ENCODE data around the gene SIRT1. TPM values are rescaled to one million over a fixed set of nuclear protein-coding genes. Genes with fewer than 3 reads are reported as not detected.

Gene SIRT1
- total RNA-seq, 1 experiment from 2014 or later = 83.8 TPM

DNA sequence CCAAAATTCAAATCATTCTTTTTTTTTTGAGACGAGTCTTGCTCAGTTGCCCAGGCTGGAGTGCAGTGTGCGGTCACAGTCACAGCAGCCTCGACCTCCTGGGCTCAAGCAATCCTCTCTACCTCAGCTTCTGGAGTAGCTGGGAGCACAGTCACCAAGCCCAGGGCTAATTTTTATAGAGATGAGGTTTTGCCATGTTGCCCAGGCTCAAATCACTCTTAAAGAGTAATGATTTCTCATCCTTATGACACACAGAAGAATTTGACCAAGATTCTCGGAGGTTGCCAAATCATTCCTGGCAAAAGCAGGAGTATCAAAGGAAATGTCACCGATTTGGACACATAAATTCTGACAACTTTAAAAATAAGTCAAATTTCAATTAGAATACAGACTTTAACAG lies 39.1 kb downstream of the SIRT1 start:
- Histone ChIP-seq H2BK20ac (ENCODE audit: low read depth, low read length, poor library complexity, severe bottlenecking) (no peak overlapping the region), H3T11ph (ENCODE audit: low read length) (no peak overlapping the region), H3K27ac (ENCODE audit: insufficient read length, low read depth, low read length) (no peak overlapping the region), H4K20me1 (ENCODE audit: control insufficient read depth, insufficient read depth, insufficient read length) (no peaks in the 10 kb centered on the region), H2BK5ac (ENCODE audit: insufficient read length, low read length) (no peak overlapping the region), H3K9ac (ENCODE audit: extremely low read depth, insufficient read length, low read length) (no peak overlapping the region), H3K9me3 (ENCODE audit: control insufficient read depth, low read depth, low read length) (no peaks in the 10 kb centered on the region), H2AK5ac (ENCODE audit: insufficient read length, low read length) (no peak overlapping the region), H2BK15ac (ENCODE audit: low read depth, low read length) (no peak overlapping the region), H3K23ac (ENCODE audit: insufficient read length, low read depth, low read length) (no peak overlapping the region), H3K18ac (ENCODE audit: insufficient read length, low read depth, low read length) (no peak overlapping the region), H3K27me3 (ENCODE audit: insufficient read depth, low read length) (no peaks in the 10 kb centered on the region), H3K79me2 (ENCODE audit: insufficient read depth, low read length) (no peaks in the 10 kb centered on the region), H3K23me2 (ENCODE audit: insufficient read length, low read depth, low read length, poor library complexity, severe bottlenecking) (no peaks in the 10 kb centered on the region), H3K56ac (ENCODE audit: insufficient read length, low read depth, low read length) (no peak overlapping the region), H4K91ac (ENCODE audit: insufficient read length, low read depth, low read length) (no peak overlapping the region), H3K4me2 (ENCODE audit: insufficient read depth, insufficient read length, low read length) (no peak overlapping the region), H4K8ac (replicated peaks; ENCODE audit: insufficient read length, low read depth, low read length) (no peak overlapping the region), H2BK12ac (ENCODE audit: insufficient read length, low read depth, low read length) (no peak overlapping the region), H2AFZ (ENCODE audit: low read length) (no peak overlapping the region), H3K14ac (ENCODE audit: insufficient read depth, low read length) (no peak overlapping the region), H3K4me1 (ENCODE audit: insufficient read depth, low read length) (no peaks in the 10 kb centered on the region), H2BK120ac (ENCODE audit: low read depth, low read length, poor library complexity, severe bottlenecking) (no peak overlapping the region), H3K4ac (ENCODE audit: low read depth, low read length) (no peak overlapping the region), H3K79me1 (ENCODE audit: insufficient read depth, low read depth, low read length, poor library complexity, severe bottlenecking) (no peaks in the 10 kb centered on the region), H4K5ac (ENCODE audit: insufficient read length, low read depth, low read length) (no peak overlapping the region)
- Mint-ChIP-seq H3K4me1 (no peaks in the 10 kb centered on the region; a peak in 1 of 4 replicates), H3K36me3 (ENCODE audit: insufficient read depth in 1 of 3, low read depth in 3 of 3) (peaks cover 0 to 9% (median 7%) of the 10 kb centered on the region in 3 experiments; a peak in 4 of 7 replicates), H3K9me3 (no peaks in the 10 kb centered on the region), H3K4me3 (no peak overlapping the region), H3K27me3 (ENCODE audit: low read depth) (no peaks in the 10 kb centered on the region), H3K27ac (no peak overlapping the region)
- no CpG with 5 or more reads among the region's 5 CpGs for WGBS (ENCODE audit: extremely low coverage, insufficient read length, low lambda C conversion rate)
- DNase-seq = no peak
- TF ChIP-seq, protein P1, sequence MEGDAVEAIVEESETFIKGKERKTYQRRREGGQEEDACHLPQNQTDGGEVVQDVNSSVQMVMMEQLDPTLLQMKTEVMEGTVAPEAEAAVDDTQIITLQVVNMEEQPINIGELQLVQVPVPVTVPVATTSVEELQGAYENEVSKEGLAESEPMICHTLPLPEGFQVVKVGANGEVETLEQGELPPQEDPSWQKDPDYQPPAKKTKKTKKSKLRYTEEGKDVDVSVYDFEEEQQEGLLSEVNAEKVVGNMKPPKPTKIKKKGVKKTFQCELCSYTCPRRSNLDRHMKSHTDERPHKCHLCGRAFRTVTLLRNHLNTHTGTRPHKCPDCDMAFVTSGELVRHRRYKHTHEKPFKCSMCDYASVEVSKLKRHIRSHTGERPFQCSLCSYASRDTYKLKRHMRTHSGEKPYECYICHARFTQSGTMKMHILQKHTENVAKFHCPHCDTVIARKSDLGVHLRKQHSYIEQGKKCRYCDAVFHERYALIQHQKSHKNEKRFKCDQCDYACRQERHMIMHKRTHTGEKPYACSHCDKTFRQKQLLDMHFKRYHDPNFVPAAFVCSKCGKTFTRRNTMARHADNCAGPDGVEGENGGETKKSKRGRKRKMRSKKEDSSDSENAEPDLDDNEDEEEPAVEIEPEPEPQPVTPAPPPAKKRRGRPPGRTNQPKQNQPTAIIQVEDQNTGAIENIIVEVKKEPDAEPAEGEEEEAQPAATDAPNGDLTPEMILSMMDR (conservative IDR thresholded peaks at IDR 0.05) = no peak
